Colonic mucosa (tissue), 4 donors: Measurements from ENCODE around the gene EFCAB10. TPM values are rescaled to one million over a fixed set of nuclear protein-coding genes. Genes with fewer than 3 reads are reported as not detected.

ENCODE experiments used
- DNase-seq: peaks from one replicate; pipeline ENCODE4 v3.0.0-alpha.2; 2020
- H3K27ac ChIP-seq: fragments of 200-600 bp; one replicate; pipeline ENCODE4 v1.8.0; 2021
- H3K27me3 ChIP-seq: fragments of 200-600 bp; one replicate; pipeline ENCODE4 v1.8.0; 2021
- H3K36me3 ChIP-seq: fragments of 200-600 bp; one replicate; pipeline ENCODE4 v1.8.0; 2021
- H3K4me1 ChIP-seq: fragments of 200-600 bp; one replicate; pipeline ENCODE4 v1.8.0; 2021; ENCODE audit warnings: mild to moderate bottlenecking
- H3K4me3 ChIP-seq: fragments of 200-600 bp; one replicate; pipeline ENCODE4 v1.8.0; 2021
- H3K9ac ChIP-seq, 2 donors: one replicate each; pipeline ENCODE4 v1.7.0; 2013; ENCODE audit warnings: control low read depth in 2 of 2, low read depth in 2 of 2, low read length in 2 of 2
- H3K9me3 ChIP-seq: fragments of 200-600 bp; one replicate; pipeline ENCODE4 v1.8.0; 2021
- CTCF ChIP-seq: fragments of 200-600 bp; IDR thresholded peaks from one replicate; pipeline ENCODE4 v1.8.0; 2022; ENCODE audit warnings: antibody characterized with exemption, mild to moderate bottlenecking
- intact Hi-C: fragments of 100-400 bp; cut with DNase I; formaldehyde crosslinking; loops from one replicate; pipeline ENCODE4 v1.14.1; 2022
- total RNA-seq, 2 donors: library from RNA; stranded (reverse); fragmentation: NEBNext Ultra II Directional in 1 of 2; extraction: Animal tissue kit (Norgen Biotek cat#: 25700) in 1 of 2; gene quantifications; one replicate each; pipeline ENCODE4 v1.2.1, GENCODE V29; 2021
- donor health status: healthy.
- donor health status: DM: no; HTN: no; CAD: no.
- donor health status: DM: no; HTN: no; CAD: no.

Gene EFCAB10
- total RNA-seq, 2 donors from 2014 or later = not detected

GRCh38 chr7:105577251-105577650 is 4.0 kb downstream of the EFCAB10 start:
- H3K4me1 ChIP-seq = peaks cover 3% of the 10 kb centered on the region
- H3K27me3 ChIP-seq = no peaks in the 10 kb centered on the region
- intact Hi-C loops = no loop called here
- no peak overlapping the region for H3K27ac ChIP-seq
- no peak for TF ChIP-seq CTCF
- no peak overlapping the region for H3K4me3 ChIP-seq
- H3K9ac ChIP-seq = no peak overlapping the region
- no peaks in the 10 kb centered on the region for H3K36me3 ChIP-seq
- no peaks in the 10 kb centered on the region for H3K9me3 ChIP-seq
- no peak for DNase-seq

- intact Hi-C loops = no loop called here
- no peaks in the 10 kb centered on the region for H3K9me3 ChIP-seq
- H3K27me3 ChIP-seq = no peaks in the 10 kb centered on the region
- H3K9ac ChIP-seq = no peak overlapping the region
- H3K4me3 ChIP-seq = no peak overlapping the region
- no peak overlapping the region for H3K27ac ChIP-seq
- no peaks in the 10 kb centered on the region for H3K4me1 ChIP-seq
- H3K36me3 ChIP-seq = no peaks in the 10 kb centered on the region
- no peak for DNase-seq
- no peak for TF ChIP-seq CTCF
These were observed 9.4 kb downstream of the EFCAB10 start for GRCh38 chr7:105571891-105572290.

GRCh38 chr7:105567821-105568220 is 13.5 kb downstream of the EFCAB10 start:
- no peak for DNase-seq
- Histone ChIP-seq H3K36me3 (no peaks in the 10 kb centered on the region), H3K4me1 (no peaks in the 10 kb centered on the region), H3K9me3 (no peaks in the 10 kb centered on the region), H3K4me3 (no peak overlapping the region), H3K9ac (no peak overlapping the region), H3K27ac (no peak overlapping the region), H3K27me3 (no peaks in the 10 kb centered on the region)
- TF ChIP-seq CTCF = no peak
- intact Hi-C loops = no loop called here

- no peaks in the 10 kb centered on the region for H3K4me1 ChIP-seq
- no peak overlapping the region for H3K27ac ChIP-seq
- no peaks in the 10 kb centered on the region for H3K27me3 ChIP-seq
- no peaks in the 10 kb centered on the region for H3K9me3 ChIP-seq
- TF ChIP-seq CTCF = no peak
- H3K36me3 ChIP-seq = no peaks in the 10 kb centered on the region
- intact Hi-C loops = no loop called here
- no peak for DNase-seq
- no peak overlapping the region for H3K9ac ChIP-seq
- H3K4me3 ChIP-seq = no peak overlapping the region
These were observed 14.3 kb downstream of the EFCAB10 start for GRCh38 chr7:105567024-105567423.

GRCh38 chr7:105565190-105565589 is 16.1 kb downstream of the EFCAB10 start:
- intact Hi-C loops = no loop called here
- Histone ChIP-seq H3K4me1 (no peaks in the 10 kb centered on the region), H3K36me3 (no peaks in the 10 kb centered on the region), H3K9me3 (no peaks in the 10 kb centered on the region), H3K27me3 (no peaks in the 10 kb centered on the region), H3K27ac (no peak overlapping the region), H3K4me3 (no peak overlapping the region), H3K9ac (no peak overlapping the region)
- no peak for DNase-seq
- TF ChIP-seq CTCF = no peak

- H3K9me3 ChIP-seq = no peaks in the 10 kb centered on the region
- no peak overlapping the region for H3K4me3 ChIP-seq
- TF ChIP-seq CTCF = no peak
- no peaks in the 10 kb centered on the region for H3K27me3 ChIP-seq
- no peak overlapping the region for H3K9ac ChIP-seq
- H3K36me3 ChIP-seq = no peaks in the 10 kb centered on the region
- no peak overlapping the region for H3K27ac ChIP-seq
- H3K4me1 ChIP-seq = no peaks in the 10 kb centered on the region
- intact Hi-C loops = no loop called here
- no peak for DNase-seq
These were observed 21.4 kb downstream of the EFCAB10 start for GRCh38 chr7:105559926-105560325.
